A549 (cell line): Measurements from ENCODE around the gene SLC6A6. TPM values are rescaled to one million over a fixed set of nuclear protein-coding genes. Genes with fewer than 3 reads are reported as not detected.

Experiments used
- ATAC-seq, 2 experiments: fragments of 200-7000 bp in 1 of 2; fragments of >200 bp in 1 of 2; cut with Nextera tagmentation in 1 of 2; cut with Tn5 transposase in 1 of 2; 3 replicates each; pipeline versions ENCODE4 v1.8.0 to v1.9.1; 2018 to 2020; ENCODE audit warnings: mild to moderate bottlenecking in 1 of 2, moderate library complexity in 1 of 2
- CTCF ChIA-PET: fragments of 300-600 bp; sonication (Branson Sonifier 250); formaldehyde crosslinking; extraction: SDS; loops from one replicate; lab custom pipeline; 2021; ENCODE audit warnings: antibody characterized with exemption, inconsistent platforms; lab: Yijun Ruan, JAX
- POLR2A ChIA-PET: fragments of 350-600 bp; formaldehyde crosslinking; extraction: SDS; loops from one replicate; lab custom pipeline; 2021; ENCODE audit warnings: antibody characterized with exemption, inconsistent platforms; lab: Yijun Ruan, JAX
- DNase-seq, 2 experiments: peaks; one replicate each; pipeline versions ENCODE4 v3.0.0 to v3.0.0-alpha.2; 2011 to 2016; ENCODE audit warnings: low read depth in 1 of 2, low spot score in 1 of 2
- FAIRE-seq: peaks from 2 replicates; lab custom pipeline; 2011; peaks lifted over from hg19 to GRCh38; lab: Jason Lieb, UNC
- H3K27ac ChIP-seq, 2 experiments: fragments of >200 bp; sonication (Bioruptor Twin); formaldehyde crosslinking; 3 replicates each; pipeline ENCODE4 v1.5.1; 2016 to 2017
- H3K4me1 ChIP-seq: fragments of >200 bp; sonication (Bioruptor Twin); formaldehyde crosslinking; 3 replicates; pipeline ENCODE4 v1.6.1; 2016
- H3K4me2 ChIP-seq: fragments of >200 bp; sonication (Bioruptor Twin); formaldehyde crosslinking; 3 replicates; pipeline ENCODE4 v1.6.1; 2016
- H3K4me3 ChIP-seq: fragments of >200 bp; sonication (Bioruptor Twin); formaldehyde crosslinking; 3 replicates; pipeline ENCODE4 v1.5.1; 2016
- H3K9me3 ChIP-seq: fragments of >200 bp; sonication (Bioruptor Twin); formaldehyde crosslinking; 3 replicates; pipeline ENCODE4 v1.6.1; 2016
- BCL3 ChIP-seq: fragments of >200 bp; sonication (Bioruptor Twin); formaldehyde crosslinking; IDR thresholded peaks from 3 replicates; pipeline ENCODE4 v1.6.1; 2016
- CBX8 ChIP-seq: fragments of 200-600 bp; sonication (generic); IDR thresholded peaks from 2 replicates; pipeline ENCODE4 v1.6.1; 2016
- EHMT2 ChIP-seq: fragments of 200-600 bp; sonication (generic); IDR thresholded peaks from 2 replicates; pipeline ENCODE4 v1.6.1; 2016; ENCODE audit warnings: antibody characterized with exemption, low read depth, mild to moderate bottlenecking, moderate library complexity
- EP300 ChIP-seq, 2 experiments: fragments of >200 bp; sonication (Bioruptor Twin); formaldehyde crosslinking; IDR thresholded peaks; 2 replicates in 1 of 2; 3 replicates in 1 of 2; pipeline ENCODE4 v1.6.1; 2016 to 2017
- FOSL2 ChIP-seq, 2 experiments: fragments of 450-650 bp in 1 of 2; fragments of >200 bp in 1 of 2; sonication (Bioruptor Twin) in 1 of 2; formaldehyde crosslinking; IDR thresholded peaks; 2 replicates each; pipeline versions ENCODE4 v1.5.0 to v1.6.1; 2016 to 2020; ENCODE audit warnings: mild to moderate bottlenecking in 1 of 2, moderate library complexity in 1 of 2
- FOXS1 ChIP-seq: fragments of 250-450 bp; sonication (Bioruptor Pico); IDR thresholded peaks from 2 replicates; pipeline ENCODE4 v1.5.0; 2020; ENCODE audit warnings: mild to moderate bottlenecking, moderate library complexity
- GATA3 ChIP-seq: IDR thresholded peaks from 2 replicates; pipeline ENCODE4 v1.6.1; 2012; ENCODE audit warnings: borderline replicate concordance
- HDAC2 ChIP-seq: fragments of 200-600 bp; sonication (generic); IDR thresholded peaks from 2 replicates; pipeline ENCODE4 v1.6.1; 2016
- HOXB13 ChIP-seq: fragments of 250-450 bp; sonication (Bioruptor Pico); IDR thresholded peaks from 2 replicates; pipeline ENCODE4 v1.5.0; 2020; ENCODE audit warnings: low read depth, mild to moderate bottlenecking, moderate library complexity
- JUN ChIP-seq, 2 experiments: fragments of >200 bp; sonication (Bioruptor Twin); formaldehyde crosslinking; IDR thresholded peaks; 2 replicates in 1 of 2; 3 replicates in 1 of 2; pipeline ENCODE4 v1.6.1; 2016 to 2017
- JUNB ChIP-seq: fragments of >200 bp; sonication (Bioruptor Twin); formaldehyde crosslinking; IDR thresholded peaks from 2 replicates; pipeline ENCODE4 v1.6.1; 2016
- KDM1A ChIP-seq: fragments of 200-600 bp; sonication (generic); IDR thresholded peaks from 2 replicates; pipeline ENCODE4 v1.6.1; 2016; ENCODE audit warnings: low read depth, mild to moderate bottlenecking
- MAX ChIP-seq: IDR thresholded peaks from 2 replicates; pipeline ENCODE4 v1.6.1; 2012
- NR3C1 ChIP-seq: fragments of >200 bp; sonication (Bioruptor Twin); formaldehyde crosslinking; IDR thresholded peaks from 3 replicates; pipeline ENCODE4 v1.6.1; 2017
- PHF8 ChIP-seq: fragments of 200-600 bp; sonication (generic); IDR thresholded peaks from 2 replicates; pipeline ENCODE4 v1.6.1; 2016; ENCODE audit warnings: low read depth, mild to moderate bottlenecking, antibody characterized with exemption, moderate library complexity, borderline replicate concordance
- RFX5 ChIP-seq: fragments of 450-650 bp; IDR thresholded peaks from 2 replicates; pipeline ENCODE4 v1.7.1; 2014; ENCODE audit warnings: antibody characterized with exemption, mild to moderate bottlenecking, moderate library complexity
- USF2 ChIP-seq: fragments of 450-650 bp; IDR thresholded peaks from 2 replicates; pipeline ENCODE4 v1.6.1; 2014; ENCODE audit warnings: antibody characterized with exemption
- WGBS: methylation state at CpG from one replicate; pipeline ENCODE4 v1.1.6; 2017; ENCODE audit errors: missing lambda C conversion rate; 5-methylcytosine and 5-hydroxymethylcytosine counted together
- polyA plus RNA-seq, 4 experiments: library from polyadenylated mRNA; depleted of rRNA in 3 of 4; stranded (reverse); fragments of >200 nt; fragmentation: RNase III in 1 of 4; extraction: RNeasy Plus Mini Kit Qiagen cat#74134 plus additional on column Dnase treatment in 1 of 4; gene quantifications; 2 replicates in 3 of 4; 3 replicates in 1 of 4; pipeline ENCODE4 v1.2.3, GENCODE V29; 2011 to 2017
- TF ChIP-seq, protein P1 (sequence below): IDR thresholded peaks from 2 replicates; pipeline ENCODE4 v1.6.1; 2012
- TF ChIP-seq, protein P2 (sequence below): fragments of 250-450 bp; sonication (Bioruptor Pico); IDR thresholded peaks from 2 replicates; pipeline ENCODE4 v1.5.0; 2020; ENCODE audit warnings: low read depth, mild to moderate bottlenecking, moderate library complexity
- TF ChIP-seq, protein P3 (sequence below): IDR thresholded peaks from 2 replicates; pipeline ENCODE4 v1.6.1; 2012; ENCODE audit warnings: low read depth, borderline replicate concordance

Gene SLC6A6
- polyA plus RNA-seq, 2 of the 4 experiments (the other 2 are of a cell fraction), result 73.3 to 73.8 TPM

DNA sequence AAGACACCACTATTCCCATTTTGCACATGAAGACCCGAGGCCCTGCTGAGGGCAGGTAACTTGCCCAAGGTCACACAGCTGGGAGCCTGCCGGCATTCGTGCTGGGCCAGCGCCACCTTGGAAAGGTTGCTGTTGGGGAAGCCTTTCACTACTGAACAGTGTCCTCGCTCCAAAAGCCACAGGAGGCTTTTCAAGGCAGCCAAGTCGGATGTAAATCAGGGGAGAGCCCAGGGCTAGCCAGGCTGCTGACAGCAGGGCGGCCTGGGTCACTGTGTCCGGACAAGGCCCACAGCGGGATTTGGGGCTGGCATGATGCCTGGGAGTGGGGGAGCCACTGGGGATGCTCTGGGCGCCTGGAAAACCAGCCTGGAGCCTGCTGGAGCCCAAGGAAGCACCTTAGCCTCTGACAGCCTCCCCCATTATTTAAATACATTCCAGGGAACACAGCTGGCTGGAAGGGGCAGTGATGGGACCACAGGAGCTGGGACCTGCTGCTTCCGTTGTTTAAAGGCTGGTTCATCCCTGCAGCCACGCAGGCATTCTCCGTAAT lies 10.5 kb downstream of the SLC6A6 start:
- 29% methylated on average over 8 of the region's 13 CpGs for WGBS
- ChIA-PET POLR2A (no interaction called here), CTCF (interaction anchor here (0.7 to 1.2 kb wide), 4 partner anchors 10 to 56 kb away, joined by 3 to 6 read pairs (median 4); partner anchors contain the start of gene SLC6A6)
- DNase-seq, result no peak
- H3K27ac ChIP-seq, result peak overlapping the region; percentile 92 to 98
- TF ChIP-seq, protein P1, sequence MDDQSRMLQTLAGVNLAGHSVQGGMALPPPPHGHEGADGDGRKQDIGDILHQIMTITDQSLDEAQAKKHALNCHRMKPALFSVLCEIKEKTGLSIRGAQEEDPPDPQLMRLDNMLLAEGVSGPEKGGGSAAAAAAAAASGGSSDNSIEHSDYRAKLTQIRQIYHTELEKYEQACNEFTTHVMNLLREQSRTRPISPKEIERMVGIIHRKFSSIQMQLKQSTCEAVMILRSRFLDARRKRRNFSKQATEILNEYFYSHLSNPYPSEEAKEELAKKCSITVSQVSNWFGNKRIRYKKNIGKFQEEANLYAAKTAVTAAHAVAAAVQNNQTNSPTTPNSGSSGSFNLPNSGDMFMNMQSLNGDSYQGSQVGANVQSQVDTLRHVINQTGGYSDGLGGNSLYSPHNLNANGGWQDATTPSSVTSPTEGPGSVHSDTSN, result no peak
- TF ChIP-seq HDAC2, result no peak
- TF ChIP-seq NR3C1, result no peak
- no peak for TF ChIP-seq FOXS1 (CRISPR knock-in tag)
- TF ChIP-seq, protein P2, sequence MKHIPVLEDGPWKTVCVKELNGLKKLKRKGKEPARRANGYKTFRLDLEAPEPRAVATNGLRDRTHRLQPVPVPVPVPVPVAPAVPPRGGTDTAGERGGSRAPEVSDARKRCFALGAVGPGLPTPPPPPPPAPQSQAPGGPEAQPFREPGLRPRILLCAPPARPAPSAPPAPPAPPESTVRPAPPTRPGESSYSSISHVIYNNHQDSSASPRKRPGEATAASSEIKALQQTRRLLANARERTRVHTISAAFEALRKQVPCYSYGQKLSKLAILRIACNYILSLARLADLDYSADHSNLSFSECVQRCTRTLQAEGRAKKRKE (CRISPR knock-in tag), result no peak
- no peak for TF ChIP-seq BCL3
- no peak for TF ChIP-seq PHF8
- no peak for TF ChIP-seq RFX5
- no peak for TF ChIP-seq EHMT2
- no peak for TF ChIP-seq GATA3
- H3K4me1 ChIP-seq, result peaks cover 100% of the 10 kb centered on the region
- no peaks in the 10 kb centered on the region for H3K9me3 ChIP-seq
- peak overlapping the region; percentile 62 for H3K4me2 ChIP-seq
- H3K4me3 ChIP-seq, result 0 out of 3 replicates have a peak overlapping the region, but pooled peaks have one; percentile 11
- peak; percentile 0 to 2; a peak in 3 of 6 replicates for ATAC-seq
- FAIRE-seq, result no peak

- POLR2A ChIA-PET, result interaction anchor here (0.6 kb wide), 1 partner anchor 179 kb away, joined by 3 read pairs; no protein-coding TSS in a partner anchor
Measured at GRCh38 chr3:14413381-14414071, 11.1 kb downstream of the SLC6A6 start.

More at GRCh38 chr3:14413381-14414071, 11.1 kb downstream of the SLC6A6 start:
- Histone ChIP-seq H3K27ac (peak overlapping the region; percentile 92 to 98), H3K4me1 (peaks cover 100% of the 10 kb centered on the region), H3K4me3 (0 out of 3 replicates have a peak overlapping the region, but pooled peaks have one; percentile 11), H3K4me2 (peak overlapping the region; percentile 62), H3K9me3 (no peaks in the 10 kb centered on the region)
- FAIRE-seq, result no peak
- WGBS, result 10% methylated on average over 10 of the region's 11 CpGs
- peak; percentile 9 to 17; a peak in 4 of 6 replicates for ATAC-seq
- DNase-seq, result peak in 1 of 2 experiments; percentile 65
- CTCF ChIA-PET, result interaction anchor here (0.7 to 1.7 kb wide), 3 partner anchors 11 to 55 kb away, joined by 3 to 5 read pairs (median 4); partner anchors contain the start of gene SLC6A6
- no peak for TF ChIP-seq HOXB13 (CRISPR knock-in tag)
- TF ChIP-seq FOSL2 (IDR thresholded peaks at IDR 0.05), result peak; percentile 28; the same call in 1 of the 2 replicates
- peak; percentile 79 for TF ChIP-seq FOSL2 (CRISPR knock-in tag; IDR thresholded peaks at IDR 0.05)
- TF ChIP-seq, protein P3, sequence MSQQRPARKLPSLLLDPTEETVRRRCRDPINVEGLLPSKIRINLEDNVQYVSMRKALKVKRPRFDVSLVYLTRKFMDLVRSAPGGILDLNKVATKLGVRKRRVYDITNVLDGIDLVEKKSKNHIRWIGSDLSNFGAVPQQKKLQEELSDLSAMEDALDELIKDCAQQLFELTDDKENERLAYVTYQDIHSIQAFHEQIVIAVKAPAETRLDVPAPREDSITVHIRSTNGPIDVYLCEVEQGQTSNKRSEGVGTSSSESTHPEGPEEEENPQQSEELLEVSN, result 0 out of 2 replicates have a peak, but pooled peaks have one; percentile 31
- peak in 1 of 2 experiments; percentile 31; a peak in 2 of 5 replicates for TF ChIP-seq JUN (IDR thresholded peaks at IDR 0.05)
- TF ChIP-seq CBX8, result no peak
- TF ChIP-seq USF2, result peak; percentile 67
- peak; percentile 71 for TF ChIP-seq JUNB
- peak; percentile 11 to 55; a peak in 2 of 5 replicates for TF ChIP-seq EP300 (IDR thresholded peaks at IDR 0.05)
- peak; percentile 74 for TF ChIP-seq MAX
- no peak for TF ChIP-seq KDM1A
